KMS-11 (cell line): Measurements from ENCODE around the gene PRR29.

ENCODE experiments used
- H2AFZ ChIP-seq: fragments of 200-600 bp; sonication (generic); 2 replicates; pipeline ENCODE4 v1.6.1; 2016; ENCODE audit warnings: antibody characterized with exemption, mixed run types, low read depth
- H3K27ac ChIP-seq: fragments of 200-600 bp; sonication (generic); 2 replicates; pipeline ENCODE4 v1.6.1; 2016; ENCODE audit warnings: mild to moderate bottlenecking, mixed run types
- H3K27me3 ChIP-seq: fragments of 200-600 bp; sonication (generic); 2 replicates; pipeline ENCODE4 v1.6.1; 2017; ENCODE audit warnings: mild to moderate bottlenecking, low read depth, mixed run types, moderate library complexity; ENCODE audit not compliant: insufficient read depth
- H3K36me3 ChIP-seq: fragments of 200-600 bp; sonication (generic); 2 replicates; pipeline ENCODE4 v1.6.1; 2017; ENCODE audit warnings: mild to moderate bottlenecking, mixed run types; ENCODE audit not compliant: insufficient read depth
- H3K4me1 ChIP-seq: fragments of 200-600 bp; sonication (generic); 2 replicates; pipeline ENCODE4 v1.6.1; 2016; ENCODE audit warnings: mild to moderate bottlenecking, low read depth, mixed run types; ENCODE audit not compliant: poor library complexity, severe bottlenecking
- H3K4me2 ChIP-seq: fragments of 200-600 bp; sonication (generic); 2 replicates; pipeline ENCODE4 v1.7.0; 2016; ENCODE audit warnings: mild to moderate bottlenecking, mixed run types
- H3K4me3 ChIP-seq: fragments of 200-600 bp; sonication (generic); IDR thresholded peaks from 2 replicates; pipeline ENCODE4 v1.6.1; 2017; ENCODE audit warnings: low read depth, low read length, mixed read lengths; ENCODE audit not compliant: insufficient read depth
- H3K79me2 ChIP-seq: fragments of 200-600 bp; sonication (generic); 2 replicates; pipeline ENCODE4 v1.6.1; 2016; ENCODE audit warnings: low read depth, mixed run types; ENCODE audit not compliant: insufficient read depth
- H3K9ac ChIP-seq: fragments of 200-600 bp; sonication (generic); 2 replicates; pipeline ENCODE4 v1.6.1; 2016; ENCODE audit warnings: mild to moderate bottlenecking, mixed run types
- H4K20me1 ChIP-seq: fragments of 200-600 bp; sonication (generic); 2 replicates; pipeline ENCODE4 v1.6.1; 2016; ENCODE audit warnings: mild to moderate bottlenecking, mixed run types; ENCODE audit not compliant: insufficient read depth
- TF ChIP-seq, protein P1 (sequence below): fragments of 200-600 bp; sonication (generic); conservative IDR thresholded peaks from 2 replicates; pipeline ENCODE4 v1.6.1; 2017; ENCODE audit warnings: low read depth, mild to moderate bottlenecking, antibody characterized with exemption, low read length, moderate library complexity, mixed read lengths

The PRR29 gene

GRCh38 chr17:63991611-63992010 lies 6.5 kb upstream of the PRR29 start:
- H3K27me3 ChIP-seq: peaks cover 27% of the 10 kb centered on the region
- no peak overlapping the region for H3K4me2 ChIP-seq
- H3K9ac ChIP-seq: no peak overlapping the region
- no peaks in the 10 kb centered on the region for H3K36me3 ChIP-seq
- no peak overlapping the region for H3K4me3 ChIP-seq
- no peak overlapping the region for H2AFZ ChIP-seq
- H3K27ac ChIP-seq: no peak overlapping the region
- H3K79me2 ChIP-seq: no peaks in the 10 kb centered on the region
- H3K4me1 ChIP-seq: peaks cover 14% of the 10 kb centered on the region
- TF ChIP-seq, protein P1, sequence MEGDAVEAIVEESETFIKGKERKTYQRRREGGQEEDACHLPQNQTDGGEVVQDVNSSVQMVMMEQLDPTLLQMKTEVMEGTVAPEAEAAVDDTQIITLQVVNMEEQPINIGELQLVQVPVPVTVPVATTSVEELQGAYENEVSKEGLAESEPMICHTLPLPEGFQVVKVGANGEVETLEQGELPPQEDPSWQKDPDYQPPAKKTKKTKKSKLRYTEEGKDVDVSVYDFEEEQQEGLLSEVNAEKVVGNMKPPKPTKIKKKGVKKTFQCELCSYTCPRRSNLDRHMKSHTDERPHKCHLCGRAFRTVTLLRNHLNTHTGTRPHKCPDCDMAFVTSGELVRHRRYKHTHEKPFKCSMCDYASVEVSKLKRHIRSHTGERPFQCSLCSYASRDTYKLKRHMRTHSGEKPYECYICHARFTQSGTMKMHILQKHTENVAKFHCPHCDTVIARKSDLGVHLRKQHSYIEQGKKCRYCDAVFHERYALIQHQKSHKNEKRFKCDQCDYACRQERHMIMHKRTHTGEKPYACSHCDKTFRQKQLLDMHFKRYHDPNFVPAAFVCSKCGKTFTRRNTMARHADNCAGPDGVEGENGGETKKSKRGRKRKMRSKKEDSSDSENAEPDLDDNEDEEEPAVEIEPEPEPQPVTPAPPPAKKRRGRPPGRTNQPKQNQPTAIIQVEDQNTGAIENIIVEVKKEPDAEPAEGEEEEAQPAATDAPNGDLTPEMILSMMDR: no peak
- no peaks in the 10 kb centered on the region for H4K20me1 ChIP-seq

DNA sequence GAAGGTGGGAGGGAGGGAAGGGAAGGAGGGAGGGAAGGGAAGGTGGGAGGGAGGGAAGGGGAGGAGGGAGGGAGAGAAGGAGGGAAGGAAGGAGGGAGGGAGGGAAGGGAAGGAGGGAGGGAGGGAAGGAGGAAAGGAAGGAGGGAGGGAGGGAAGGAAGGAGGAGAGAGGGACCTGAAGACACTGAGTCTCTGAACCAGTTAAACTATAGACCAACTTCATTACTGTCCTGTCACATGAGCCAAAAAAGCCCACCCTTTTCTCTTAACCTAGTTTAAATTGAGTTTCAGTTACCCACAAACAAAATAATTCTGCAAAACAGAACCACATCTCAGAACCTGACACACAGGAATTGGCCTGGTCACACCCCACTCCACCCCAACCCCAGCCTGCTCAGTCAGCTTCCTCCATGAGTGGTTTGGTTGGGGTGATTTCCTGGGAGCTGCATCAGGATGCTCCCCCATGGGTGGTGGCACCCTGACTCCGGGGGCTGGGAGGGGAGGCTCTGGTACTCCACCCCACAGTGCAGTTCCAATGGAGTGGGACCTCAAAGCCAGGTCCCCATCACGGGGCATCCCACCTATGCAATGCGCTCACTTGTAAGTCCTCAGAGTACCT lies 4.7 kb upstream of the PRR29 start:
- H2AFZ ChIP-seq: no peak overlapping the region
- no peak overlapping the region for H3K4me3 ChIP-seq
- TF ChIP-seq, protein P1: no peak
- H3K4me1 ChIP-seq: no peaks in the 10 kb centered on the region
- no peaks in the 10 kb centered on the region for H3K36me3 ChIP-seq
- H3K79me2 ChIP-seq: no peaks in the 10 kb centered on the region
- H3K4me2 ChIP-seq: no peak overlapping the region
- peaks cover 27% of the 10 kb centered on the region for H3K27me3 ChIP-seq
- H3K9ac ChIP-seq: no peak overlapping the region
- H3K27ac ChIP-seq: no peak overlapping the region
- H4K20me1 ChIP-seq: no peaks in the 10 kb centered on the region

- Histone ChIP-seq H4K20me1 (no peaks in the 10 kb centered on the region), H3K27me3 (peaks cover 27% of the 10 kb centered on the region), H3K27ac (no peak overlapping the region), H3K4me1 (peaks cover 6% of the 10 kb centered on the region), H3K79me2 (no peaks in the 10 kb centered on the region), H2AFZ (no peak overlapping the region), H3K9ac (no peak overlapping the region), H3K4me3 (no peak overlapping the region), H3K36me3 (no peaks in the 10 kb centered on the region), H3K4me2 (no peak overlapping the region)
- TF ChIP-seq, protein P1: no peak
Measured at GRCh38 chr17:63995626-63996025, 2.5 kb upstream of the PRR29 start.

DNA sequence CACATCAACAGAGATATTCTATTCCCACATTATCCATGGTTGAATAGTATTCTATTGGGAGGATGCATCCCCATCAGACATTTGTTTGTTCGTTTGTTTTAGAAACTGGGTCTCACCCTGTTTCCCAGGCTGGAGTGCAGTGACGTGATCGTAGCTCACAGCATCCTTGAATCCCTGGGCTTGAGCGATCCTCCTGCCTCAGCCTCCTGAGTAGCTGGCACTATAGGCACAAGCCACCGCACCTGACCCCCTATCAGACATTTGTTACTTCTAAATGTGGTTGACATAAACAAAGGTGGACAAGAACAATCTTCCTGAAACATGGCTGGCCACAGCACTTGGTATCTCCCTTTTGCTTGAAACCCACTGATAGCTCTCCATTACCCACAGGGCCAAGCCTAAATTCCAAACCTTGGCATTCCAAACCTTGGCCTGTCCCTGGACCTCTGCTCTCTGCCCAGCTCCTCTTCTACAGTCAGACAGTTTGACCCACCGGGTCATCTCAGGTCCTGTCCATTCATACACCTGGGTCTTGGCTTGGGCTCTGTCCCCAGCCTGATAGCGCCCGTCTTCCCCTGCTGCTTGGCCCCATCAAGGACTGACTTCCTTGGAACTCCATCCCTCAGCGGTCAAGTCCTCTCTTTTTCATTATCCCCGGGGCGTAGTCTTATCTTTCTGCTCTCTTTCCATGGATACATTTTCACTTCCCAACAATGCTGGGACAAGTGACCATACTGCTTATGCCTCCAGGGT lies 1.5 kb upstream of the PRR29 start:
- no peak overlapping the region for H3K9ac ChIP-seq
- H3K27ac ChIP-seq: no peak overlapping the region
- no peaks in the 10 kb centered on the region for H4K20me1 ChIP-seq
- no peak overlapping the region for H3K4me2 ChIP-seq
- H3K79me2 ChIP-seq: no peaks in the 10 kb centered on the region
- H2AFZ ChIP-seq: no peak overlapping the region
- H3K4me3 ChIP-seq: no peak overlapping the region
- TF ChIP-seq, protein P1: no peak
- peaks cover 6% of the 10 kb centered on the region for H3K4me1 ChIP-seq
- peaks cover 23% of the 10 kb centered on the region for H3K27me3 ChIP-seq
- H3K36me3 ChIP-seq: no peaks in the 10 kb centered on the region
